Natural killer cell (primary cell): ENCODE data around the gene DUSP22. TPM values are rescaled to one million over a fixed set of nuclear protein-coding genes. Genes with fewer than 3 reads are reported as not detected.

Experiments used
- ATAC-seq, 3 donors: fragments of 150-1000 bp in 2 of 3; fragments of 200-7000 bp in 1 of 3; cut with Tn5 transposase; 1 replicate in 1 of 3; 2 replicates in 2 of 3; pipeline ENCODE4 v1.10.0; 2021; ENCODE audit warnings: mild to moderate bottlenecking in 2 of 3, moderate library complexity in 2 of 3
- DNase-seq, 2 donors: peaks; one replicate each; pipeline versions ENCODE4 v3.0.0 to v3.0.0-alpha.2; 2013 to 2021; ENCODE audit warnings: mixed read lengths in 1 of 2
- H3K27ac ChIP-seq: one replicate; pipeline ENCODE4 v1.5.1; 2013; ENCODE audit warnings: mild to moderate bottlenecking, low read length
- H3K27me3 ChIP-seq: one replicate; pipeline ENCODE4 v1.6.1; 2013; ENCODE audit warnings: low read length; ENCODE audit not compliant: control insufficient read depth, insufficient read depth
- H3K36me3 ChIP-seq: one replicate; pipeline ENCODE4 v1.6.1; 2013; ENCODE audit warnings: low read length; ENCODE audit not compliant: control insufficient read depth, insufficient read depth
- H3K4me1 ChIP-seq: one replicate; pipeline ENCODE4 v1.6.1; 2013; ENCODE audit warnings: low read length; ENCODE audit not compliant: control insufficient read depth, insufficient read depth
- H3K4me3 ChIP-seq: one replicate; pipeline ENCODE4 v1.5.1; 2013; ENCODE audit warnings: low read length
- H3K9me3 ChIP-seq: one replicate; pipeline ENCODE4 v1.6.1; 2013; ENCODE audit warnings: low read length; ENCODE audit not compliant: control insufficient read depth, insufficient read depth
- H3K27ac Mint-ChIP-seq, 2 donors: one replicate each; pipeline ENCODE4 v1.8.0; 2022; ENCODE audit warnings: mild to moderate bottlenecking in 2 of 2, mixed read lengths in 2 of 2, moderate library complexity in 1 of 2
- H3K27me3 Mint-ChIP-seq, 2 donors: one replicate each; pipeline ENCODE4 v1.8.0; 2022; ENCODE audit warnings: low read depth in 2 of 2, mixed read lengths in 2 of 2
- H3K36me3 Mint-ChIP-seq: one replicate; pipeline ENCODE4 v1.8.0; 2022; ENCODE audit warnings: mixed read lengths
- H3K4me1 Mint-ChIP-seq, 2 donors: one replicate each; pipeline ENCODE4 v1.8.0; 2022; ENCODE audit warnings: mixed read lengths in 2 of 2
- H3K4me3 Mint-ChIP-seq: one replicate; pipeline ENCODE4 v1.8.0; 2022; ENCODE audit warnings: mild to moderate bottlenecking, moderate library complexity, mixed read lengths
- H3K9me3 Mint-ChIP-seq, 2 donors: one replicate each; pipeline ENCODE4 v1.8.0; 2022; ENCODE audit warnings: mixed read lengths in 2 of 2
- CTCF ChIP-seq: fragments of 200-600 bp; IDR thresholded peaks from one replicate; pipeline ENCODE4 v1.8.0; 2022; ENCODE audit warnings: antibody characterized with exemption
- WGBS: methylation state at CpG from one replicate; pipeline ENCODE4 v1.1.7; 2013; ENCODE audit warnings: missing lambda C conversion rate; ENCODE audit not compliant: insufficient coverage; 5-methylcytosine and 5-hydroxymethylcytosine counted together
- intact Hi-C: fragments of 100-400 bp; cut with micrococcal nuclease; formaldehyde crosslinking; loops from one replicate; pipeline ENCODE4 v1.14.2; 2022
- total RNA-seq, 4 donors: library from RNA; stranded (reverse); fragments of 120-200 nt in 1 of 4; gene quantifications; one replicate each; pipeline versions ENCODE4 v1.2.3 to v1.2.4, GENCODE V29; 2013 to 2022

DUSP22 gene
- total RNA-seq, 3 donors from 2014 or later (not counting 1 experiment from before 2014, with no cell fraction given): 50.4 to 61.5 (median 56.6) TPM

- 94% methylated on average over 6 of the region's 6 CpGs for WGBS
- Mint-ChIP-seq H3K27ac (no peak overlapping the region), H3K4me1 (peaks cover 7 to 25% of the 10 kb centered on the region in 2 donors), H3K4me3 (no peak overlapping the region), H3K36me3 (no peaks in the 10 kb centered on the region), H3K9me3 (no peaks in the 10 kb centered on the region), H3K27me3 (peaks cover 15 to 27% of the 10 kb centered on the region in 2 donors)
- H3K4me3 ChIP-seq: no peak overlapping the region
- peaks cover 3% of the 10 kb centered on the region for H3K27me3 ChIP-seq
- peaks cover 19% of the 10 kb centered on the region for H3K4me1 ChIP-seq
- H3K27ac ChIP-seq: no peak overlapping the region
- H3K36me3 ChIP-seq: peaks cover 8% of the 10 kb centered on the region
- intact Hi-C loops: no loop called here
- no peak for ATAC-seq
- TF ChIP-seq CTCF: no peak
- H3K9me3 ChIP-seq: no peaks in the 10 kb centered on the region
- DNase-seq: no peak
Measured at GRCh38 chr6:396126-396520, 103.8 kb downstream of the DUSP22 start.

- Histone ChIP-seq H3K4me3 (no peak overlapping the region), H3K4me1 (peaks cover 13% of the 10 kb centered on the region), H3K36me3 (peaks cover 10% of the 10 kb centered on the region), H3K9me3 (no peaks in the 10 kb centered on the region), H3K27me3 (peaks cover 3% of the 10 kb centered on the region), H3K27ac (no peak overlapping the region)
- no peak overlapping the region for H3K27ac Mint-ChIP-seq
- ATAC-seq (no peak), DNase-seq (no peak)
- peaks cover 6 to 17% of the 10 kb centered on the region in 2 donors for H3K4me1 Mint-ChIP-seq
- 93% methylated on average over 13 of the region's 13 CpGs for WGBS
- peaks cover 15 to 24% of the 10 kb centered on the region in 2 donors for H3K27me3 Mint-ChIP-seq
- H3K9me3 Mint-ChIP-seq: no peaks in the 10 kb centered on the region
- H3K36me3 Mint-ChIP-seq: no peaks in the 10 kb centered on the region
- no peak overlapping the region for H3K4me3 Mint-ChIP-seq
- intact Hi-C loops: no loop called here
- TF ChIP-seq CTCF: no peak
Measured at GRCh38 chr6:397056-397455, 104.8 kb downstream of the DUSP22 start.

GRCh38 chr6:397604-398003, 105.3 kb downstream of the DUSP22 start:
- Histone ChIP-seq H3K4me1 (peaks cover 8% of the 10 kb centered on the region), H3K4me3 (no peak overlapping the region), H3K9me3 (no peaks in the 10 kb centered on the region), H3K36me3 (peaks cover 10% of the 10 kb centered on the region), H3K27ac (no peak overlapping the region), H3K27me3 (peaks cover 3% of the 10 kb centered on the region)
- Mint-ChIP-seq H3K27me3 (peaks cover 15 to 20% of the 10 kb centered on the region in 2 donors), H3K27ac (no peak overlapping the region), H3K4me1 (peaks cover 6 to 11% of the 10 kb centered on the region in 2 donors), H3K36me3 (no peaks in the 10 kb centered on the region), H3K4me3 (no peak overlapping the region), H3K9me3 (no peaks in the 10 kb centered on the region)
- intact Hi-C loops: no loop called here
- 83% methylated on average over 2 of the region's 5 CpGs for WGBS
- ATAC-seq (no peak), DNase-seq (peak in 1 of 2 donors; percentile 21)
- TF ChIP-seq CTCF: no peak

- H3K4me3 Mint-ChIP-seq: no peak overlapping the region
- H3K4me3 ChIP-seq: no peak overlapping the region
- no peaks in the 10 kb centered on the region for H3K9me3 ChIP-seq
- H3K9me3 Mint-ChIP-seq: no peaks in the 10 kb centered on the region
- ATAC-seq: no peak
- H3K27ac Mint-ChIP-seq: no peak overlapping the region
- peaks cover 15 to 18% of the 10 kb centered on the region in 2 donors for H3K27me3 Mint-ChIP-seq
- intact Hi-C loops: no loop called here
- no peak for DNase-seq
- H3K4me1 Mint-ChIP-seq: peaks cover 6 to 7% of the 10 kb centered on the region in 2 donors
- H3K4me1 ChIP-seq: peaks cover 10% of the 10 kb centered on the region
- no peak for TF ChIP-seq CTCF
- H3K36me3 Mint-ChIP-seq: no peaks in the 10 kb centered on the region
- H3K36me3 ChIP-seq: peaks cover 10% of the 10 kb centered on the region
- 94% methylated on average over 2 of the region's 2 CpGs for WGBS
- no peak overlapping the region for H3K27ac ChIP-seq
- peaks cover 3% of the 10 kb centered on the region for H3K27me3 ChIP-seq
Measured at GRCh38 chr6:398065-398464, 105.8 kb downstream of the DUSP22 start.
